Neural cell (in vitro differentiated cells): ENCODE measurements around the gene PLEKHF1.

Experiments used
- CTCF ChIP-seq: fragments of 450-650 bp; IDR thresholded peaks from 2 replicates; pipeline ENCODE4 v1.5.1; 2014; ENCODE audit warnings: antibody characterized with exemption, mild to moderate bottlenecking, moderate library complexity; ENCODE audit not compliant: poor library complexity, severe bottlenecking
- EZH2 ChIP-seq: fragments of 200-600, 300-800 bp; shearing (Covaris generic), sonication (generic); IDR thresholded peaks from 2 replicates; pipeline ENCODE4 v1.6.1; 2014; ENCODE audit warnings: antibody characterized with exemption, low read length, borderline replicate concordance, mild to moderate bottlenecking; ENCODE audit not compliant: insufficient read depth, poor library complexity, severe bottlenecking
- POLR2AphosphoS5 ChIP-seq: IDR thresholded peaks from 2 replicates; pipeline ENCODE4 v1.6.1; 2012

DNA sequence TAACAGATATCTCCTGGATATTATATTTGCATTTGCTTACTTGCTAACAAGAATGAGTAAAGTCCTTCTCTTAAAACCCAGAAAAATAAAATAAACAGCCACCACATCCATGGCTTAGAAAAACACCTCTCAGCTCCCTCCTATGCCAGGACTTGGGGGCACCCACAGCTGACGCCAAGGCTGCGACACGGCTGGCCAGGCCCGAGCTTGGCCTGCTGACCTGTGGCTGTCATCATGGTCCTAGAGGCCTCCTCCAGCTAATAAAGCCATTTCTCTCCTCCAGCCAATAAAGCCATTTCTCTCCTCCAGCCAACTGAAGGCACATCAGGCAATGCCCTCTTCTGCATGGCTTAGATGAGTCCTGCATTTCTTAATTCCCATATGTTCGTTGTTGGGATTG lies 28.9 kb downstream of the PLEKHF1 start:
- TF ChIP-seq POLR2AphosphoS5 (no peak), CTCF (no peak), EZH2 (no peak)
